ENCODE results near the gene SRGAP2B.
"Not testable (repeated sequence)": the region's sequence is repeated elsewhere in the genome, so short reads cannot be mapped to it uniquely, and the experiment has no call there.

The SRGAP2B gene

GRCh38 chr1:144910729-144911128 is 184.4 kb downstream of the SRGAP2B start:
- not testable (repeated sequence) for DNase-seq (ENCODE audit: low spot score)

GRCh38 chr1:144900841-144901240 is 194.3 kb downstream of the SRGAP2B start:
- DNase-seq (ENCODE audit: low spot score) = not testable (repeated sequence)

GRCh38 chr1:144894454-144895201 is 200.5 kb downstream of the SRGAP2B start:
- not testable (repeated sequence) for DNase-seq (ENCODE audit: low spot score)

- not testable (repeated sequence) for DNase-seq (ENCODE audit: low spot score)
Observed at GRCh38 chr1:144893710-144894438, 201.3 kb downstream of the SRGAP2B start.

GRCh38 chr1:144893062-144893461 is 202.1 kb downstream of the SRGAP2B start:
- DNase-seq (ENCODE audit: low spot score) = not testable (repeated sequence)

- not testable (repeated sequence) for DNase-seq (ENCODE audit: low spot score)
Observed at GRCh38 chr1:144889450-144890115, 205.5 kb downstream of the SRGAP2B start.

GRCh38 chr1:144883022-144883421 is 212.1 kb downstream of the SRGAP2B start:
- DNase-seq (ENCODE audit: low spot score) = peak; percentile 0

GRCh38 chr1:144882343-144882742 is 212.8 kb downstream of the SRGAP2B start:
- DNase-seq (ENCODE audit: low spot score) = not testable (repeated sequence)

GRCh38 chr1:144858607-144859006 is 236.5 kb downstream of the SRGAP2B start:
- not testable (repeated sequence) for DNase-seq (ENCODE audit: low spot score)

Small RNA genes within 50 kb of the gene (small RNA-seq; reads per million reads assigned to genes)
- gene AC242498.1 = 0 reads per million in 2 experiments

Data from SK-N-DZ (cell line).